ENCODE results near the gene GPT2.

GPT2 gene

DNA sequence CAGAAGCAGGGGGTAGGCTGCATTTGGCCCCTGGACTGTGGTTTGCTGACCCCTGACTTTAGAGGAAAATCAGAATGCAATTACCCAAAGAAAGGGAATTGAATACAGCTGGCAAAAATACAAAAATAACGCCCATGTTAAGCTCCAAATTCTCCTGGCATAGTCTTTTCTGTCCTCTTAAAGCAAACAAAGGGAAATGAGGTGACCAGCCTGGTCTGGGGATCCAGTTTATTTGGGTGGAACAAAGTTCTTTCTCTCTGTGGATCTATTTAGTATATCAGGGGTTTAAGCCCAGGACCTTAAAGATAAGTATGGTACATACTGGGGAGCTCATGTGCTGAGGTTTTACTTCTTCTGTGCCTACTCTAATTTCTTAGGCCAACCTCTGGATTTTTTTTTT, 65.8 kb downstream of the GPT2 start:
- DNase-seq (ENCODE audit: low read depth, low spot score) = no peak
- in situ Hi-C loops (cut with HindIII; ENCODE audit: low sequenced_read_pairs) = no loop called here
- no peak overlapping the region for H3K4me3 ChIP-seq (ENCODE audit: low read depth, low read length)
- TF ChIP-seq, protein P1, sequence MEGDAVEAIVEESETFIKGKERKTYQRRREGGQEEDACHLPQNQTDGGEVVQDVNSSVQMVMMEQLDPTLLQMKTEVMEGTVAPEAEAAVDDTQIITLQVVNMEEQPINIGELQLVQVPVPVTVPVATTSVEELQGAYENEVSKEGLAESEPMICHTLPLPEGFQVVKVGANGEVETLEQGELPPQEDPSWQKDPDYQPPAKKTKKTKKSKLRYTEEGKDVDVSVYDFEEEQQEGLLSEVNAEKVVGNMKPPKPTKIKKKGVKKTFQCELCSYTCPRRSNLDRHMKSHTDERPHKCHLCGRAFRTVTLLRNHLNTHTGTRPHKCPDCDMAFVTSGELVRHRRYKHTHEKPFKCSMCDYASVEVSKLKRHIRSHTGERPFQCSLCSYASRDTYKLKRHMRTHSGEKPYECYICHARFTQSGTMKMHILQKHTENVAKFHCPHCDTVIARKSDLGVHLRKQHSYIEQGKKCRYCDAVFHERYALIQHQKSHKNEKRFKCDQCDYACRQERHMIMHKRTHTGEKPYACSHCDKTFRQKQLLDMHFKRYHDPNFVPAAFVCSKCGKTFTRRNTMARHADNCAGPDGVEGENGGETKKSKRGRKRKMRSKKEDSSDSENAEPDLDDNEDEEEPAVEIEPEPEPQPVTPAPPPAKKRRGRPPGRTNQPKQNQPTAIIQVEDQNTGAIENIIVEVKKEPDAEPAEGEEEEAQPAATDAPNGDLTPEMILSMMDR (IDR thresholded peaks at IDR 0.05; ENCODE audit: low read depth, low read length) = no peak

GRCh38 chr16:46954562-46954961, 70.4 kb downstream of the GPT2 start:
- in situ Hi-C loops (cut with HindIII; ENCODE audit: low sequenced_read_pairs) = no loop called here
- no peak overlapping the region for H3K4me3 ChIP-seq (ENCODE audit: low read depth, low read length)
- TF ChIP-seq, protein P1 (IDR thresholded peaks at IDR 0.05; ENCODE audit: low read depth, low read length) = no peak
- DNase-seq (ENCODE audit: low read depth, low spot score) = no peak

DNA sequence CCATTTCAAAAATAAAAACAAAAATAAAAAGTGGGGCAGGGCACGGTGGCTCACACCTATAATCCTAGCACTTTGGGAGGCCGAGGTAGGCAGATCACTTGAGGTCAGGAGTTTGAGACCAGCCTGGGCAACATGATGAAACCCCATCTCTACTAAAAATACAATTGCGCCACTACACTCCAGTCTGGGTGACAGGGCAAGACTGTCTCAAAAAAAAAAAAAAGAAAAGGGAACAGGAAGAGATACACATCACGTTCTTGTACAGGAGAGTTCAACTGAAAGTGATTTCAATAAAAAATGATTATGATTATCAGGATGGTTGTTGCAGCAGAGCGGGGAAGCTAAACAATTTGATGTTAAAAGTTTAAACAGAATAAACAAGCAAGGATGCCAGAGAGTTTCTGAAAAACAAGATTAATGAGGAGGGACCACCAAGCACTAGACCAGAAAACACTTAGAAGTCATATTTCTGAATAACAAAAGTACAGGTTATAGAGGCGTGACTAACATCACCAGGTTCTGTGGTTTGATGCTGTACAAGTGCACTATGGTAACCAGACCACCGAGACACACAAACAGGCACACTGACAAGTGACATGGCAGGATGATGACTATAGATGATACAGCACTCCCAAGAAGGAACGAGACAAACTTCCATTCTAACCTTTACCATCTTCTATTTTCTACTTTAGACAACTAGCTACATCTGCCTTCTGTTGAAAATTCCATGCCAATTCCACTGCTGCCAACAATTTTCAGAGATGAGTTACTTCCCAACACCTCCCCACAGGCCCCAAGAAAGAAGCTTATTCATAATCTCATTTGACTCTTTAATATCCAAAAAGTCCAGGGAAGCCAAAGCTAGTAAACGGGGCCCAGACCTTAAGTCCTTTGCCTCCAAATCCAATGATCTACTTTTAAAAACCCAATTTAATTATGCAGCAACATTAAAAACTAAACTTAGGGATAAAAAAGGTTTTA, 77.5 kb downstream of the GPT2 start:
- DNase-seq (ENCODE audit: low read depth, low spot score) = no peak
- H3K4me3 ChIP-seq (ENCODE audit: low read depth, low read length) = no peak overlapping the region
- in situ Hi-C loops (cut with HindIII; ENCODE audit: low sequenced_read_pairs) = no loop called here
- TF ChIP-seq, protein P1 (IDR thresholded peaks at IDR 0.05; ENCODE audit: low read depth, low read length) = no peak

- H3K4me3 ChIP-seq (ENCODE audit: low read depth, low read length) = no peak overlapping the region
- in situ Hi-C loops (cut with HindIII; ENCODE audit: low sequenced_read_pairs) = no loop called here
- no peak for DNase-seq (ENCODE audit: low read depth, low spot score)
- TF ChIP-seq, protein P1 (IDR thresholded peaks at IDR 0.05; ENCODE audit: low read depth, low read length) = no peak
These were observed 78.5 kb downstream of the GPT2 start for GRCh38 chr16:46962629-46963028.

- no peak overlapping the region for H3K4me3 ChIP-seq (ENCODE audit: low read depth, low read length)
- in situ Hi-C loops (cut with HindIII; ENCODE audit: low sequenced_read_pairs) = no loop called here
- TF ChIP-seq, protein P1 (IDR thresholded peaks at IDR 0.05; ENCODE audit: low read depth, low read length) = no peak
- no peak for DNase-seq (ENCODE audit: low read depth, low spot score)
These were observed 83.9 kb downstream of the GPT2 start for GRCh38 chr16:46968063-46968435.

- TF ChIP-seq, protein P1 (IDR thresholded peaks at IDR 0.05; ENCODE audit: low read depth, low read length) = no peak
- no peak overlapping the region for H3K4me3 ChIP-seq (ENCODE audit: low read depth, low read length)
- no peak for DNase-seq (ENCODE audit: low read depth, low spot score)
- in situ Hi-C loops (cut with HindIII; ENCODE audit: low sequenced_read_pairs) = no loop called here
These were observed 85.9 kb downstream of the GPT2 start for GRCh38 chr16:46970089-46970488.

Data from astrocyte of the spinal cord (primary cell).